Activated CD8-positive, alpha-beta memory T cell treated with anti-CD3 and anti-CD28 coated beads for 4 hours (primary cell): ENCODE data around the gene QRFP.
"Not testable (repeated sequence)": the region's sequence is repeated elsewhere in the genome, so short reads cannot be mapped to it uniquely, and the experiment has no call there.

ENCODE experiments used
- DNase-seq, 2 donors: peaks; one replicate each; pipeline ENCODE4 v3.0.0-alpha.2; 2020; ENCODE audit warnings: low read depth in 2 of 2

Gene QRFP

DNA sequence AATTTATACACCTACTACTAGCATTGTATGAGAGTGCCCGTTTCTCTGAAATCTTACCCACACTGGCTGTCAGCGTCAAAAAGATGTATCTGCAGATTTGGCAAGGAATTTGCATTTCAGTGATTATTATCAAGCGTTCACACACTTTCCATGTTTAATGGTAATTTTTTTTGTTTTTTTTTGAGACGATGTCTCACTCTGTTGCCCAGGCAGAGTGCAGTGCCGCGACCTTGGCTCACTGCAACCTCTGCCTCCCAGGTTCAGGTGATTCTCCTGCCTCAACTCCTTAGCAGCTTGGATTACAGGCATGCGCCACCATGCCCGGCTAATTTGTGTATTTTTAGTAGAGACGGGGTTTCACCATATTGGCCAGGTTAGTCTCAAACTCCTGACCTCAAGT, 47.3 kb downstream of the QRFP start:
- no peak for DNase-seq

GRCh38 chr9:130848514-130848913, 48.1 kb downstream of the QRFP start:
- not testable (repeated sequence) for DNase-seq

GRCh38 chr9:130847306-130848217, 49.0 kb downstream of the QRFP start:
- no peak for DNase-seq

GRCh38 chr9:130846487-130847305, 49.9 kb downstream of the QRFP start:
- DNase-seq: no peak

- no peak for DNase-seq
Observed at GRCh38 chr9:130845901-130846481, 50.6 kb downstream of the QRFP start.

DNA sequence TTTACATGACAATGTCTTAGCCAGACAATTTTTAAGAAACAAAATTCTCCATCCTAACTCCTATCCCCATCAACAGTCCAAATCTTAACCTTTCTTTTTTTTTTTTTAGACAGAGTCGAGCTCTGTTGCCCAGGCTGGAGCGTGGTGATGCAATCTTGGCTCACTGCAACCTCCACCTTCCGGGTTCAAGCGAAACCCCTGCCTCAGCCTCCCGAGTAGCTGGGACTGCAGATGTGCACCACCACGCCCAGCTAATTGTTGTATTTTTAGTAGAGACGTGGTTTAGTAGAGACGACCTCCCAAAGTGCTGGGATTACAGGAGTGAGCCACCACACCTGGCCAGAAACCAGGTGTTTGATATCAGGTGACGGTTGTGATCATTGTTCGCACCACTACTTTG, 51.4 kb downstream of the QRFP start:
- DNase-seq: no peak

GRCh38 chr9:130844044-130844451, 52.6 kb downstream of the QRFP start:
- no peak for DNase-seq

- DNase-seq: no peak
Observed at GRCh38 chr9:130843049-130843908, 53.3 kb downstream of the QRFP start.
